ENCODE measurements around the gene NFIX.

The NFIX gene

GRCh38 chr19:13023656-13024055 is 28.4 kb downstream of the NFIX start:
- DNase-seq = no peak

- peak; percentile 20 for DNase-seq
Measured at GRCh38 chr19:13024126-13024950, 29.1 kb downstream of the NFIX start.

GRCh38 chr19:13024951-13025697 is 29.8 kb downstream of the NFIX start:
- DNase-seq = no peak

- DNase-seq = no peak
Measured at GRCh38 chr19:13025819-13026456, 30.7 kb downstream of the NFIX start.

GRCh38 chr19:13026462-13027370 is 31.4 kb downstream of the NFIX start:
- no peak for DNase-seq

- DNase-seq = no peak
Measured at GRCh38 chr19:13027557-13027956, 32.3 kb downstream of the NFIX start.

GRCh38 chr19:13028027-13028426 is 32.8 kb downstream of the NFIX start:
- no peak for DNase-seq

- no peak for DNase-seq
Measured at GRCh38 chr19:13029301-13029880, 34.1 kb downstream of the NFIX start.

- peak; percentile 56 for DNase-seq
Measured at GRCh38 chr19:13029893-13030292, 34.6 kb downstream of the NFIX start.

- DNase-seq = no peak
Measured at GRCh38 chr19:13031917-13032623, 36.8 kb downstream of the NFIX start.

GRCh38 chr19:13032837-13033236 is 37.6 kb downstream of the NFIX start:
- DNase-seq = no peak

GRCh38 chr19:13033244-13033643 is 38.0 kb downstream of the NFIX start:
- DNase-seq = no peak

- DNase-seq = peak; percentile 68
Measured at GRCh38 chr19:13033819-13034611, 38.7 kb downstream of the NFIX start.

GRCh38 chr19:13034636-13035035 is 39.4 kb downstream of the NFIX start:
- DNase-seq = no peak

- no peak for DNase-seq
Measured at GRCh38 chr19:13035820-13036365, 40.6 kb downstream of the NFIX start.

- DNase-seq = peak; percentile 71
Measured at GRCh38 chr19:13036366-13036976, 41.2 kb downstream of the NFIX start.

GRCh38 chr19:13037161-13037560 is 41.9 kb downstream of the NFIX start:
- DNase-seq = no peak

GRCh38 chr19:13037731-13038130 is 42.5 kb downstream of the NFIX start:
- DNase-seq = no peak

GRCh38 chr19:13038306-13039210 is 43.3 kb downstream of the NFIX start:
- no peak for DNase-seq
